CD14-positive monocyte (primary cell): Measurements from ENCODE around the gene CDK6. TPM values are rescaled to one million over a fixed set of nuclear protein-coding genes. Genes with fewer than 3 reads are reported as not detected.

Source experiments
- DNase-seq, 3 donors: peaks; one replicate each; pipeline ENCODE4 v3.0.0-alpha.2; 2011 to 2022
- H2AFZ ChIP-seq: 2 replicates; pipeline ENCODE4 v1.6.0; 2012; ENCODE audit warnings: mild to moderate bottlenecking, low read depth, low read length, inconsistent platforms; ENCODE audit not compliant: insufficient read depth, poor library complexity, severe bottlenecking
- H3K27ac ChIP-seq, 2 donors: 1 replicate in 1 of 2; 2 replicates in 1 of 2; pipeline ENCODE4 v1.5.1; 2012 to 2013; ENCODE audit warnings: low read length in 2 of 2, control low read depth in 1 of 2, inconsistent platforms in 1 of 2, low read depth in 1 of 2, mild to moderate bottlenecking in 1 of 2
- H3K27me3 ChIP-seq, 2 donors: one replicate each; pipeline versions ENCODE4 v1.6.0 to v1.6.1; 2011 to 2013; ENCODE audit warnings: low read length in 2 of 2; ENCODE audit not compliant: control insufficient read depth in 2 of 2, insufficient read depth in 2 of 2
- H3K36me3 ChIP-seq, 2 donors: replicated peaks in 1 of 2; 1 replicate in 1 of 2; 2 replicates in 1 of 2; pipeline versions ENCODE4 v1.5.1 to v1.6.1; 2012 to 2013; ENCODE audit warnings: low read length in 2 of 2, control low read depth in 1 of 2, inconsistent platforms in 1 of 2, mild to moderate bottlenecking in 1 of 2; ENCODE audit not compliant: insufficient read depth in 2 of 2, control insufficient read depth in 1 of 2
- H3K4me1 ChIP-seq, 2 donors: 1 replicate in 1 of 2; 2 replicates in 1 of 2; pipeline versions ENCODE4 v1.5.1 to v1.6.1; 2012 to 2013; ENCODE audit warnings: low read length in 2 of 2, control low read depth in 1 of 2, inconsistent platforms in 1 of 2, mild to moderate bottlenecking in 1 of 2, moderate library complexity in 1 of 2; ENCODE audit not compliant: insufficient read depth in 2 of 2, control insufficient read depth in 1 of 2
- H3K4me2 ChIP-seq: replicated peaks from 2 replicates; pipeline ENCODE3; 2012; ENCODE audit warnings: low read length, moderate library complexity, mild to moderate bottlenecking; ENCODE audit not compliant: poor library complexity, severe bottlenecking; ENCODE audit errors: extremely low read depth
- H3K4me3 ChIP-seq, 3 experiments: fragments of 200-600 bp in 1 of 3; sonication (generic) in 1 of 3; replicated peaks in 1 of 3; 1 replicate in 2 of 3; 2 replicates in 1 of 3; pipeline ENCODE4 v1.5.1; 2011 to 2013; ENCODE audit warnings: low read length in 3 of 3, mild to moderate bottlenecking in 3 of 3, control low read depth in 2 of 3, low read depth in 2 of 3, inconsistent platforms in 1 of 3, moderate library complexity in 1 of 3
- H3K79me2 ChIP-seq: 2 replicates; pipeline ENCODE4 v1.6.0; 2012; ENCODE audit warnings: mild to moderate bottlenecking, control low read depth, inconsistent platforms, low read length, moderate library complexity; ENCODE audit not compliant: insufficient read depth
- H3K9ac ChIP-seq: 2 replicates; pipeline ENCODE4 v1.6.0; 2017; ENCODE audit warnings: low read length, mild to moderate bottlenecking; ENCODE audit not compliant: insufficient read depth, poor library complexity, severe bottlenecking
- H3K9me3 ChIP-seq, 2 donors: replicated peaks in 1 of 2; 1 replicate in 1 of 2; 2 replicates in 1 of 2; pipeline versions ENCODE4 v1.5.1 to v1.6.1; 2012 to 2013; ENCODE audit warnings: low read length in 2 of 2, control low read depth in 1 of 2; ENCODE audit not compliant: control insufficient read depth in 1 of 2, insufficient read depth in 1 of 2
- H4K20me1 ChIP-seq: 2 replicates; pipeline ENCODE4 v1.6.0; 2012; ENCODE audit warnings: mild to moderate bottlenecking, low read length, control low read depth, moderate library complexity; ENCODE audit not compliant: insufficient read depth
- H3K27ac Mint-ChIP-seq, 7 donors: one replicate each; pipeline ENCODE4 v1.8.0; 2020; ENCODE audit warnings: mild to moderate bottlenecking in 7 of 7, mixed read lengths in 7 of 7, moderate library complexity in 6 of 7, inconsistent platforms in 2 of 7
- H3K27me3 Mint-ChIP-seq, 3 donors: one replicate each; pipeline ENCODE4 v1.8.0; 2021 to 2022; ENCODE audit warnings: low read depth in 3 of 3, mild to moderate bottlenecking in 3 of 3, mixed read lengths in 3 of 3, moderate library complexity in 3 of 3, inconsistent platforms in 1 of 3
- H3K36me3 Mint-ChIP-seq, 2 donors: one replicate each; pipeline ENCODE4 v1.8.0; 2020; ENCODE audit warnings: mixed read lengths in 2 of 2, inconsistent platforms in 1 of 2, mild to moderate bottlenecking in 1 of 2
- H3K4me1 Mint-ChIP-seq: one replicate; pipeline ENCODE4 v1.8.0; 2020; ENCODE audit warnings: mild to moderate bottlenecking, mixed read lengths
- H3K4me3 Mint-ChIP-seq, 2 donors: one replicate each; pipeline ENCODE4 v1.8.0; 2020; ENCODE audit warnings: mild to moderate bottlenecking in 2 of 2, mixed read lengths in 2 of 2, moderate library complexity in 1 of 2
- H3K9me3 Mint-ChIP-seq, 7 donors: one replicate each; pipeline ENCODE4 v1.8.0; 2020 to 2022; ENCODE audit warnings: mixed read lengths in 7 of 7, mild to moderate bottlenecking in 6 of 7, moderate library complexity in 6 of 7, inconsistent platforms in 2 of 7
- CTCF ChIP-seq: fragments of 200-600 bp; IDR thresholded peaks from one replicate; pipeline ENCODE4 v1.8.0; 2022; ENCODE audit warnings: antibody characterized with exemption, mild to moderate bottlenecking
- WGBS: methylation state at CpG from one replicate; pipeline ENCODE4 v1.1.5; 2013; ENCODE audit warnings: missing lambda C conversion rate; ENCODE audit not compliant: insufficient coverage; 5-methylcytosine and 5-hydroxymethylcytosine counted together
- intact Hi-C, 2 donors: fragments of 100-400 bp; cut with micrococcal nuclease; formaldehyde crosslinking; loops; one replicate each; pipeline versions ENCODE4 v1.15.0 to v1.15.1; 2023
- polyA plus RNA-seq, 3 donors: library from polyadenylated mRNA; depleted of rRNA in 1 of 3; unstranded in 2 of 3; stranded (reverse) in 1 of 3; fragments of 300-500 nt in 2 of 3; fragments of >200 nt in 1 of 3; fragmentation: Illumina TruSeq in 2 of 3; gene quantifications; 1 replicate in 2 of 3; 2 replicates in 1 of 3; pipeline ENCODE4 v1.2.3, GENCODE V29; 2012 to 2021

The CDK6 gene
- polyA plus RNA-seq, 3 donors: 3.4 to 4.3 (median 3.8) TPM

GRCh38 chr7:92632791-92633190, 203.6 kb downstream of the CDK6 start:
- intact Hi-C loops: loop anchor here in 1 of 2 donors (5.0 kb wide), 1 partner anchor 100 kb away; no protein-coding TSS in a partner anchor
- Histone ChIP-seq H3K4me1 (peaks cover 43 to 60% of the 10 kb centered on the region in 2 donors), H2AFZ (no peak overlapping the region), H3K27ac (peak overlapping the region in 1 of 2 donors; percentile 94), H3K27me3 (no peaks in the 10 kb centered on the region), H3K36me3 (no peaks in the 10 kb centered on the region), H4K20me1 (no peaks in the 10 kb centered on the region), H3K9ac (no peak overlapping the region), H3K79me2 (peaks cover 10% of the 10 kb centered on the region), H3K9me3 (no peaks in the 10 kb centered on the region), H3K4me3 (peak overlapping the region in 1 of 3 experiments; percentile 70), H3K4me2 (peak overlapping the region; percentile 76)
- peak overlapping the region; percentile 81 to 97 (median 89) for H3K27ac Mint-ChIP-seq
- no peaks in the 10 kb centered on the region for H3K27me3 Mint-ChIP-seq
- DNase-seq: no peak
- peaks cover 2 to 4% of the 10 kb centered on the region in 2 donors for H3K36me3 Mint-ChIP-seq
- no peak overlapping the region for H3K4me3 Mint-ChIP-seq
- H3K9me3 Mint-ChIP-seq: peaks cover 0 to 5% (median 3%) of the 10 kb centered on the region in 7 donors
- H3K4me1 Mint-ChIP-seq: peaks cover 45% of the 10 kb centered on the region
- TF ChIP-seq CTCF: no peak
- WGBS: no CpG with 5 or more reads among the region's 1 CpG

- Histone ChIP-seq H3K9ac (no peak overlapping the region), H3K79me2 (peaks cover 10% of the 10 kb centered on the region), H3K27ac (no peak overlapping the region), H2AFZ (no peak overlapping the region), H3K4me2 (no peak overlapping the region), H3K4me3 (no peak overlapping the region), H3K27me3 (no peaks in the 10 kb centered on the region), H3K36me3 (no peaks in the 10 kb centered on the region), H4K20me1 (no peaks in the 10 kb centered on the region), H3K4me1 (peaks cover 43 to 51% of the 10 kb centered on the region in 2 donors), H3K9me3 (no peaks in the 10 kb centered on the region)
- no peak for DNase-seq
- peaks cover 0 to 9% (median 5%) of the 10 kb centered on the region in 7 donors for H3K9me3 Mint-ChIP-seq
- H3K27ac Mint-ChIP-seq: peak overlapping the region in 1 of 7 donors; percentile 7
- no CpG with 5 or more reads among the region's 2 CpGs for WGBS
- no peak overlapping the region for H3K4me3 Mint-ChIP-seq
- intact Hi-C loops: loop anchor here in 1 of 2 donors (5.0 kb wide), 1 partner anchor 100 kb away; no protein-coding TSS in a partner anchor
- H3K36me3 Mint-ChIP-seq: peaks cover 2 to 7% of the 10 kb centered on the region in 2 donors
- H3K4me1 Mint-ChIP-seq: peaks cover 41% of the 10 kb centered on the region
- no peak for TF ChIP-seq CTCF
- H3K27me3 Mint-ChIP-seq: no peaks in the 10 kb centered on the region
Measured at GRCh38 chr7:92631850-92632487, 204.4 kb downstream of the CDK6 start.
